ENCODE measurements around the gene HLCS.
"Not testable (repeated sequence)": the region's sequence is repeated elsewhere in the genome, so short reads cannot be mapped to it uniquely, and the experiment has no call there.

Gene HLCS

GRCh38 chr21:36966066-36966820 is at the start of gene HLCS:
Gene HLCS, minus strand, starts transcription at chr21:36966669. Its CDS starts 31 bp downstream, at chr21:36966638.
- peak; percentile 68 for DNase-seq

- peak; percentile 75 for DNase-seq
These were observed 43.4 kb upstream of the HLCS start for GRCh38 chr21:37009740-37010341.

GRCh38 chr21:37008724-37009123 is 42.3 kb upstream of the HLCS start:
- DNase-seq = no peak

- DNase-seq = peak; percentile 8
These were observed 40.2 kb upstream of the HLCS start, which contains the start of gene RIPPLY3 for GRCh38 chr21:37006486-37007291. Gene RIPPLY3, plus strand, starts transcription at chr21:37006702. Its CDS starts 71 bp downstream, at chr21:37006773.

- no peak for DNase-seq
These were observed 39.3 kb upstream of the HLCS start for GRCh38 chr21:37005548-37006485.

GRCh38 chr21:37003917-37004316 is 37.4 kb upstream of the HLCS start:
- DNase-seq = not testable (repeated sequence)

GRCh38 chr21:37002851-37003250 is 36.4 kb upstream of the HLCS start:
- not testable (repeated sequence) for DNase-seq

GRCh38 chr21:37001441-37001840 is 35.0 kb upstream of the HLCS start:
- DNase-seq = no peak

GRCh38 chr21:37000381-37000780 is 33.9 kb upstream of the HLCS start:
- no peak for DNase-seq

GRCh38 chr21:36999131-36999898 is 32.8 kb upstream of the HLCS start:
- DNase-seq = no peak

GRCh38 chr21:36995285-36995684 is 28.8 kb upstream of the HLCS start:
- not testable (repeated sequence) for DNase-seq

- peak; percentile 20 for DNase-seq
These were observed 28.2 kb upstream of the HLCS start for GRCh38 chr21:36994501-36995158.

GRCh38 chr21:36992671-36993070 is 26.2 kb upstream of the HLCS start:
- no peak for DNase-seq

GRCh38 chr21:36990508-36991205 is 24.2 kb upstream of the HLCS start:
- DNase-seq = no peak

- peak; percentile 91 for DNase-seq
These were observed 23.4 kb upstream of the HLCS start for GRCh38 chr21:36989699-36990507.

GRCh38 chr21:36989199-36989698 is 22.8 kb upstream of the HLCS start:
- DNase-seq = not testable (repeated sequence)

- no peak for DNase-seq
These were observed 22.1 kb upstream of the HLCS start for GRCh38 chr21:36988536-36988935.

GRCh38 chr21:36987845-36988244 is 21.4 kb upstream of the HLCS start:
- no peak for DNase-seq

Data from fibroblast of upper back skin (primary cell).